NT2/D1 (cell line): ENCODE results near the gene MIEF1.

Source experiments
- YY1 ChIP-seq: IDR thresholded peaks from 2 replicates; pipeline ENCODE4 v1.6.1; 2011; ENCODE audit not compliant: insufficient read length, insufficient read depth
- ZNF274 ChIP-seq: IDR thresholded peaks from 2 replicates; pipeline ENCODE4 v1.6.1; 2011; ENCODE audit warnings: mild to moderate bottlenecking, low read depth, low read length

DNA sequence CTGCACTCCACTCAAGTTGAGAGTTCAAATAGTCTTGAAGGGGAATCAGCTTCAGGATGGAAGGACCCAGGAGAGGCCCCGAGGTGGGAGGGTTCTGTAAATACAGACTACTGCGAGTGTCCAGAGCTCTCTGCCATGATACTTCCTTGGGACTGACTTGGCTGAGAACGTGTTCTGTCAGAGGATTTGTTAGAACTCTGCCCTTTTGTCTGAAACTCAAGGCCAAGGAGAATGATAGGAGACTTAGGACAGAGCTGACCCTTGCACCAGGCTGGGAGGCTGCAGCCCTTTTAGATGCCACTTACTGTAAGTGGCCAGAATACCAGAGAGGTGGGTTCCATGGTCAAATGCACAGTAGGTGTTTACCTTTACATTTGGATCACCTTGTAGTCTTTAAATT lies 15.4 kb downstream of the MIEF1 start:
- TF ChIP-seq YY1 (no peak), ZNF274 (no peak)
